Measurements from ENCODE around the gene MS4A3.
"Not testable (repeated sequence)": the region's sequence is repeated elsewhere in the genome, so short reads cannot be mapped to it uniquely, and the experiment has no call there.

MS4A3 gene

GRCh38 chr11:60095477-60096120 lies 39.1 kb downstream of the MS4A3 start:
- H3K4me3 ChIP-seq (ENCODE audit: low read length) = no peak overlapping the region
- TF ChIP-seq CTCF (conservative IDR thresholded peaks at IDR 0.05; ENCODE audit: low read length) = no peak
- DNase-seq (ENCODE audit: low read depth) = no peak

- no peak for TF ChIP-seq CTCF (conservative IDR thresholded peaks at IDR 0.05; ENCODE audit: low read length)
- no peak overlapping the region for H3K4me3 ChIP-seq (ENCODE audit: low read length)
- DNase-seq (ENCODE audit: low read depth) = no peak
Measured at GRCh38 chr11:60097189-60097588, 40.7 kb downstream of the MS4A3 start.

- TF ChIP-seq CTCF (conservative IDR thresholded peaks at IDR 0.05; ENCODE audit: low read length) = no peak
- no peak overlapping the region for H3K4me3 ChIP-seq (ENCODE audit: low read length)
- no peak for DNase-seq (ENCODE audit: low read depth)
Measured at GRCh38 chr11:60098508-60098907, 42.0 kb downstream of the MS4A3 start.

GRCh38 chr11:60100516-60100915 lies 44.1 kb downstream of the MS4A3 start:
- DNase-seq (ENCODE audit: low read depth) = no peak
- no peak overlapping the region for H3K4me3 ChIP-seq (ENCODE audit: low read length)
- no peak for TF ChIP-seq CTCF (conservative IDR thresholded peaks at IDR 0.05; ENCODE audit: low read length)

GRCh38 chr11:60101368-60101767 lies 44.9 kb downstream of the MS4A3 start:
- not testable (repeated sequence) for H3K4me3 ChIP-seq (ENCODE audit: low read length); DNase-seq (ENCODE audit: low read depth)

- H3K4me3 ChIP-seq (ENCODE audit: low read length); DNase-seq (ENCODE audit: low read depth): not testable (repeated sequence)
Measured at GRCh38 chr11:60104471-60105115, 48.1 kb downstream of the MS4A3 start.

- DNase-seq (ENCODE audit: low read depth); H3K4me3 ChIP-seq (ENCODE audit: low read length): not testable (repeated sequence)
Measured at GRCh38 chr11:60108631-60109030, 52.2 kb downstream of the MS4A3 start.

GRCh38 chr11:60111793-60112192 lies 55.3 kb downstream of the MS4A3 start:
- TF ChIP-seq CTCF (conservative IDR thresholded peaks at IDR 0.05; ENCODE audit: low read length) = no peak
- no peak for DNase-seq (ENCODE audit: low read depth)
- H3K4me3 ChIP-seq (ENCODE audit: low read length) = no peak overlapping the region

Measured in AG10803 (cell line).